ENCODE data around the gene CDC14B.
"Not testable (repeated sequence)": the region's sequence is repeated elsewhere in the genome, so short reads cannot be mapped to it uniquely, and the experiment has no call there.

The CDC14B gene

GRCh38 chr9:96619491-96620180 lies at the start of gene CDC14B:
Gene CDC14B (minus strand): TSS chr9:96619843. CDS start chr9:96619378, 465 bp downstream.
- H3K27ac ChIP-seq: peak within 1 kb of the TSS; percentile 15; the same call in 1 of the 2 replicates
- peak; percentile 56 for TF ChIP-seq CTCF (conservative IDR thresholded peaks at IDR 0.05)

- no peak overlapping the region for H3K27ac ChIP-seq
- TF ChIP-seq CTCF (conservative IDR thresholded peaks at IDR 0.05): no peak
Observed at GRCh38 chr9:96668868-96669534, 49.4 kb upstream of the CDC14B start.

GRCh38 chr9:96667363-96667728 lies 47.7 kb upstream of the CDC14B start:
- no peak for TF ChIP-seq CTCF (conservative IDR thresholded peaks at IDR 0.05)

GRCh38 chr9:96666653-96667362 lies 47.2 kb upstream of the CDC14B start:
- H3K27ac ChIP-seq: not testable (repeated sequence)
- TF ChIP-seq CTCF (conservative IDR thresholded peaks at IDR 0.05): peak; percentile 89

More at GRCh38 chr9:96667363-96667728, 47.7 kb upstream of the CDC14B start:
- no peak overlapping the region for H3K27ac ChIP-seq

GRCh38 chr9:96665789-96666188 lies 46.1 kb upstream of the CDC14B start:
- TF ChIP-seq CTCF (conservative IDR thresholded peaks at IDR 0.05): no peak

GRCh38 chr9:96663506-96664120 lies 44.0 kb upstream of the CDC14B start:
- TF ChIP-seq CTCF (conservative IDR thresholded peaks at IDR 0.05): no peak
- H3K27ac ChIP-seq: no peak overlapping the region

More at GRCh38 chr9:96665789-96666188, 46.1 kb upstream of the CDC14B start:
- no peak overlapping the region for H3K27ac ChIP-seq

- TF ChIP-seq CTCF (conservative IDR thresholded peaks at IDR 0.05): no peak
- H3K27ac ChIP-seq: no peak overlapping the region
Observed at GRCh38 chr9:96661711-96662110, 42.1 kb upstream of the CDC14B start.
